TTC549 (cell line): ENCODE results near the gene HIBADH.
"Not testable (repeated sequence)": the region's sequence is repeated elsewhere in the genome, so short reads cannot be mapped to it uniquely, and the experiment has no call there.

Experiments used
- FAIRE-seq: peaks from 2 replicates; lab custom pipeline; 2012; peaks lifted over from hg19 to GRCh38; lab: Jason Lieb, UNC

HIBADH gene

GRCh38 chr7:27678617-27679260 is 16.1 kb upstream of the HIBADH start:
- FAIRE-seq: no peak

- FAIRE-seq: no peak
These were observed 15.4 kb upstream of the HIBADH start for GRCh38 chr7:27677912-27678612.

- not testable (repeated sequence) for FAIRE-seq
These were observed 11.4 kb upstream of the HIBADH start for GRCh38 chr7:27674126-27674525.

- no peak for FAIRE-seq
These were observed 9.0 kb upstream of the HIBADH start for GRCh38 chr7:27671675-27672074.

- FAIRE-seq: no peak
These were observed 8.0 kb upstream of the HIBADH start for GRCh38 chr7:27670676-27671075.

GRCh38 chr7:27670177-27670576 is 7.5 kb upstream of the HIBADH start:
- no peak for FAIRE-seq

GRCh38 chr7:27665531-27665930 is 2.8 kb upstream of the HIBADH start:
- no peak for FAIRE-seq

- no peak for FAIRE-seq
These were observed 1.3 kb upstream of the HIBADH start for GRCh38 chr7:27663989-27664331.

- no peak for FAIRE-seq
These were observed 733 bp downstream of the HIBADH start for GRCh38 chr7:27661811-27662489.

GRCh38 chr7:27656724-27657123 is 6.0 kb downstream of the HIBADH start:
- FAIRE-seq: no peak

GRCh38 chr7:27655184-27655583 is 7.5 kb downstream of the HIBADH start:
- FAIRE-seq: no peak

- no peak for FAIRE-seq
These were observed 10.2 kb downstream of the HIBADH start for GRCh38 chr7:27652518-27652917.

GRCh38 chr7:27651702-27652101 is 11.0 kb downstream of the HIBADH start:
- no peak for FAIRE-seq

GRCh38 chr7:27650283-27650682 is 12.4 kb downstream of the HIBADH start:
- FAIRE-seq: no peak

GRCh38 chr7:27647489-27647888 is 15.2 kb downstream of the HIBADH start:
- FAIRE-seq: no peak

GRCh38 chr7:27647046-27647445 is 15.6 kb downstream of the HIBADH start:
- FAIRE-seq: no peak

GRCh38 chr7:27642271-27642670 is 20.4 kb downstream of the HIBADH start:
- no peak for FAIRE-seq

- FAIRE-seq: no peak
These were observed 21.0 kb downstream of the HIBADH start for GRCh38 chr7:27641581-27642230.

- no peak for FAIRE-seq
These were observed 21.7 kb downstream of the HIBADH start for GRCh38 chr7:27640884-27641574.

GRCh38 chr7:27639851-27640250 is 22.8 kb downstream of the HIBADH start:
- no peak for FAIRE-seq

GRCh38 chr7:27639048-27639447 is 23.6 kb downstream of the HIBADH start:
- not testable (repeated sequence) for FAIRE-seq

- FAIRE-seq: no peak
These were observed 26.2 kb downstream of the HIBADH start for GRCh38 chr7:27636326-27637006.
